Breast epithelium (tissue), 3 donors: ENCODE data around the gene PKM.

ENCODE experiments used
- CTCF ChIP-seq, 3 donors: fragments of 450-650 bp; IDR thresholded peaks; one replicate each; pipeline ENCODE4 v1.5.1; 2016 to 2017; ENCODE audit warnings: antibody characterized with exemption in 3 of 3, mild to moderate bottlenecking in 3 of 3, moderate library complexity in 3 of 3
- POLR2A ChIP-seq: fragments of 450-650 bp; IDR thresholded peaks from one replicate; pipeline ENCODE4 v1.6.1; 2016; ENCODE audit warnings: antibody characterized with exemption, mild to moderate bottlenecking, moderate library complexity
- POLR2AphosphoS5 ChIP-seq, 3 donors: sonication (generic); formaldehyde crosslinking; IDR thresholded peaks; one replicate each; pipeline ENCODE4 v1.6.1; 2017; ENCODE audit warnings: antibody characterized with exemption in 3 of 3

DNA sequence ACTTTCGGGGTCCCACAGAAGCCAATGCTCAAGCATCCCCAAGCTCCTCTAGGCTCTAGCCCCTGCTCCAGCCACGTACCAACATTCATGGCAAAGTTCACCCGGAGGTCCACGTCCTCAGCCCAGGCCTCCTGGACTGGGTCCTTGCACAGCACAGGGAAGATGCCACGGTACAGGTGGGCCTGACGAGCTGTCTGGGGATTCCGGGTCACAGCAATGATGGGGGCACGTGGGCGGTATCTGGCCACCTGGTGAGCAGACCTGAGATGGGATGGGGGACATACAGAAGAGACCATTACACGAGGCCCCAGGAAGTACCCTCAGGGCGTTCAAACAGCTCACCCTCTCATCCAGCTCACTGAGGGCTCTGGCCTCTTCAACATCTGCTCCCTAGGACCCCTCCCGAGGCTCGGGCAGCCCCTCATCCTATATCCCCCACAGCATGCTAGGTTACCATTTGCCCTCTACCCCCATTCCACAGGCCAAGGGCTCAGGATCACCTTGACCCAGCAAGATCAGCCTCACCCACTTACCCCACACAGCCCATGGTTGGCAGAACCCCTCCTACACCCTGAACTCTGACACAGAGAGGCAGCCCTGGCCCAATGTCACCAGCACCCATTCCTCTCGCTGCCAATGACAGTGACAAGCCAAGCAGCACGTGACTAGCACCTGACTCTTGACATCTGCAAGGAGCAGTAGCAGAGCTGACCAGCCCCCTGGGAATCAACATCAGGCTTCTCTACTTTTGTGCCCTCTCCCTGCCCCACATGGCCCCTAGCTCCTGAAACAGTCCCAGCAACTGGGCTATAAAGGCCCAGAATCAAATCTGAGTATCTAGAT lies 30.4 kb downstream of the PKM start:
- TF ChIP-seq CTCF (IDR thresholded peaks at IDR 0.05) = no peak
- no peak for TF ChIP-seq POLR2AphosphoS5 (IDR thresholded peaks at IDR 0.05)
- TF ChIP-seq POLR2A = no peak
